HG02588 (cell line): ENCODE data around the gene ARID3A.
A peak's percentile ranks its signal among the peaks of the same experiment; 100 is the strongest.

Experiments
- ATAC-seq: cut with Tn5 transposase; IDR thresholded peaks from one replicate; pipeline ENCODE4 v1.9.1; 2021; ENCODE audit warnings: mild to moderate bottlenecking, moderate library complexity; ENCODE audit not compliant: unreplicated experiment

Gene ARID3A

GRCh38 chr19:984165-984967 is 58.5 kb downstream of the ARID3A start, which contains the start of gene WDR18:
Gene WDR18, plus strand, starts transcription at chr19:984345. Its CDS starts 9 bp downstream, at chr19:984354.
- ATAC-seq: peak; percentile 70

- ATAC-seq: no peak
These were observed 60.2 kb downstream of the ARID3A start for GRCh38 chr19:986083-986482.

GRCh38 chr19:988081-988480 is 62.2 kb downstream of the ARID3A start:
- ATAC-seq: no peak

- ATAC-seq: no peak
These were observed 62.7 kb downstream of the ARID3A start for GRCh38 chr19:988510-988909.

GRCh38 chr19:989381-990081 is 63.7 kb downstream of the ARID3A start:
- no peak for ATAC-seq

GRCh38 chr19:990119-990571 is 64.3 kb downstream of the ARID3A start:
- no peak for ATAC-seq

GRCh38 chr19:990746-991145 is 64.9 kb downstream of the ARID3A start:
- ATAC-seq: no peak

GRCh38 chr19:991174-991931 is 65.5 kb downstream of the ARID3A start:
- ATAC-seq: no peak

- ATAC-seq: no peak
These were observed 66.3 kb downstream of the ARID3A start for GRCh38 chr19:991932-992669.

GRCh38 chr19:992670-993055 is 66.8 kb downstream of the ARID3A start:
- no peak for ATAC-seq

- ATAC-seq: no peak
These were observed 67.6 kb downstream of the ARID3A start for GRCh38 chr19:993361-993830.

GRCh38 chr19:993831-994393 is 68.1 kb downstream of the ARID3A start:
- no peak for ATAC-seq

GRCh38 chr19:994516-994915 is 68.7 kb downstream of the ARID3A start:
- no peak for ATAC-seq

GRCh38 chr19:995051-995827 is 69.4 kb downstream of the ARID3A start:
- no peak for ATAC-seq

- ATAC-seq: no peak
These were observed 70.4 kb downstream of the ARID3A start for GRCh38 chr19:996051-996838.

- no peak for ATAC-seq
These were observed 72.2 kb downstream of the ARID3A start for GRCh38 chr19:998064-998463.

GRCh38 chr19:999379-999719 is 73.5 kb downstream of the ARID3A start:
- ATAC-seq: no peak

GRCh38 chr19:1000095-1000494 is 74.3 kb downstream of the ARID3A start, which contains the start of gene GRIN3B:
Gene GRIN3B, plus strand, starts transcription at chr19:1000419. Its CDS starts 19 bp downstream, at chr19:1000438.
- ATAC-seq: no peak
